ENCODE measurements around the gene PTPRM.

PTPRM gene

GRCh38 chr18:7815787-7816186 is 248.7 kb downstream of the PTPRM start:
- DNase-seq = no peak

- no peak for DNase-seq
Observed at GRCh38 chr18:7817575-7818230, 250.6 kb downstream of the PTPRM start.

DNA sequence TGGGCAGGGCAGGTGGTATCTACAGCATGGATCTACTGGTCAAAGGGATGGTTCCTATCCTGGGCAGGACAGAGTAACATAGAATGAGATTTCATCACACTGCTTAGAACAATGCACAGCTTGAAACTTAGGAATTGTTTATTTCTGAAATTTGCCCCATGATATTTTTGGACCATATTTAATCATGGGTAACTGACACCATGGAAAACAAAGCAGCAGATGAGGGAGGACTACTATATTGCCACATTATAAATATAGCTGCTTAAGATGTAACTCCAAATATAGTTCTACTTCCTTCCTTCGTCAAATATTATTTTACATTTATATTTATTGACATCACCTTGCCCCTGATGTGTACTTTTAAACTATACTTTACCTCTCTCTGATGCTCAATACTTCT is 254.7 kb downstream of the PTPRM start:
- DNase-seq = no peak

DNA sequence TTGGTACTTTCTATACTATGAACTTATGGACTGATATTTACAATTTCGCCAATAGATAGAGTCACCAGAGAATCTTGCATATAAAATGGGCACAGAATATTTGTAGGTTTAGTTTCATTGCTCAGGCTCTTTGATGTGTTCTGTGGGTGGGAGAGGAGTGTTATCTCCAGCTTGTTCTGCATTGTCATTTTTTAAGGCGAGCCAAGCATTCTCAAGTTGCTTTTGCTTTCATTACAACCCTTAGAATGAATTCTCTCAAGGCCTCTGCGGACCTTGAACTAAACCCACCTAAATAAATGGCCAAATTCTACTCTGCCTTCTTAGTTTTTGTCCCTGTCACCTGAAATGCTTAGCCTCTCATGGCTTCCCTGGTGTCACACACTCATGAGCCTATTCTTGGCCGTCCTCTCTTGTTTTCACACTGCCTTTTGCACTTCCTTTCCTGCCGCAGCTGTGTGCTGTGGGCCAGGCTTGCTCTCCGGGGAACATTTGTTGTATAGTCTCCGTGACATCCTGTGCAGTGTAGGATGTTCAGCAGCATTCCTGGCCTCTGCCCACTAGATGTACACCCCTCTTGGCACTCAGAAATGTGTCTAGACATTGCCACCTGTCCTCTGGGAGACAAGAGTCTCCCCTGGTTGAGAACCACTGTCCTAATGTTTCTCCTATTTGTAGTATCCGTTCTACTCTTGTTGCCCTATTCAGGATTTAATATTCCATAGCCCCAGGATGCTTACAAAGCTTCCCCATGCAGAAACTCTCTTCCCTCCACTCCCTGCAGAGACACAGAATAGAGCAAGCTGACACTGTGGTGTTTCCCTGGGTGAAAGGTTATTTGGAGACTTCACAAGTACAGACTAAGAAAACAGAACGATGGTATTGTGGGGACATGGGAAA is 255.6 kb downstream of the PTPRM start:
- no peak for DNase-seq

- no peak for DNase-seq
Observed at GRCh38 chr18:7824970-7825369, 257.9 kb downstream of the PTPRM start.

GRCh38 chr18:7830468-7830867 is 263.4 kb downstream of the PTPRM start:
- no peak for DNase-seq

GRCh38 chr18:7839548-7839947 is 272.4 kb downstream of the PTPRM start:
- no peak for DNase-seq

DNA sequence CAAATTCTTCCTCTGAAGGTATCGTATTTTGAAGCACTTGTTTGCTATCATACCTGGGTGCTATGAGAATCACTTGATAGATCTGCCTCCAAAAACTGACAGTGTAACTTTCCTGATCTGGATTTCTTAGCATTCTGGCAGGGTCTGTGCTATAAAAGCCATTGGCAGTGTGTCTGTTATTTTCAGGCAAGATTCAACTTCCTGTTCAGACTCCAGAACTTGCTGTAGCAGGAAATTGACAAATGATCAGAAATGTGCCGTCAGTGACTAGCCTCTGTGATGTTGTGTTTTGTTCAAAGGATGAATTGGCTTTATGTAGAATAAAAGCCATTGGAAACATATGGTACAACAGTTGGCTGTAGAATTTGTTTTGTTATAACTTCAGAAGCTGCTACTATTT is 273.3 kb downstream of the PTPRM start:
- DNase-seq = no peak

DNA sequence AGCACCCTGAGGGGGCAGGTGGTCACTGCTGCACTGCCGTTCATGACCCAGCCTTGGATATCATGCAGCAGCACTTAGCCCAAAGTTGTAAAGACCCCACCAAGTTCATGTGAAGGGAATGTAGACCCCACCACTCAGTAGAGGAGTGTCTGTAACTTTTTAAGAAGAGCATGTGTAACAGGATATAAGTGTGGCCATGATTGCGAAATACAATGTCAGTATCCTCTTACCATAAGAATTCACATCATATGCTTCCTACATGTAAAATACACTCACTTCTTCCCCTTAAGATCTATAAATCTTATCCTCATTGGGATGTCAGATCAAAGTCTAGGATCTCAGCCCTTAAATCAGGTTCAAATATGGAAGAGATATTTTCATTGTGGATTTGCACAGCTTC is 276.9 kb downstream of the PTPRM start:
- no peak for DNase-seq

DNA sequence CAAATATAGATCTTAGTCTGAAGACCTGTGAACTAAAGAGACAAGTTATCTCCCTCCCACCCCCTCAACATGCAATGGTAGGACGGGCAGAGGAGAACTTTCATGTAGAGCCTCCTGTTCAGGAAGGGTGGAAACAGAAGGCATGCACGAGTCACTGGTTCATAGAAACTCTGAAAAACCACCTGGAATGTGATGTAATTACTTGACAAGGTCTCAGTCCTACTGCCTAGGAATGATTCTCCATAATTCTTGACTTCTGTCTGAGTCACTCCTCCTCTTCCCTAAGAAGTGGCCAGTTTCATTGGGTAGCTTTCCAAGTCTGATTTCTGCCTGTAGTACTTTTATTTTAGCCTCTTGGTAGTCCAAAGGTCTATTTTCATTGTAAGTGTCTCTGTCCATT is 277.3 kb downstream of the PTPRM start:
- DNase-seq = no peak

GRCh38 chr18:7846335-7846734 is 279.2 kb downstream of the PTPRM start:
- no peak for DNase-seq

- DNase-seq = no peak
Observed at GRCh38 chr18:7847357-7848053, 280.4 kb downstream of the PTPRM start.

DNA sequence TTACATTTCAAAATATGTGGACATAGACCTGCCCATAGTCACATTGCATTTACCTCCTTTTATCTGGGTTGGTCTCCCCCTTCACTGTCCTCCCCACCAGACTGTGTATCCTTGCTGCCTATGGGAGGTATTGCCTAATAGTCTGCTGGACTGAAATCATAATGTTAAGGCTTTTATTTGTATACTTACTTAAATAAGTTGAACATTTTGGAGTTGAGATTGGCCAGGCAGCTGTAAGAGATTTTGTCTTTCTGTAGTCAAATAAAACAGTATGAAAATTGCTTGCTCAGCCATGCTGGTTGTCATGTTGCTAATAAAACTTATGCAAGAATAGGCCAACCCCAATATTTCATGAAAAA is 280.9 kb downstream of the PTPRM start:
- no peak for DNase-seq

GRCh38 chr18:7850446-7850845 is 283.3 kb downstream of the PTPRM start:
- DNase-seq = no peak

DNA sequence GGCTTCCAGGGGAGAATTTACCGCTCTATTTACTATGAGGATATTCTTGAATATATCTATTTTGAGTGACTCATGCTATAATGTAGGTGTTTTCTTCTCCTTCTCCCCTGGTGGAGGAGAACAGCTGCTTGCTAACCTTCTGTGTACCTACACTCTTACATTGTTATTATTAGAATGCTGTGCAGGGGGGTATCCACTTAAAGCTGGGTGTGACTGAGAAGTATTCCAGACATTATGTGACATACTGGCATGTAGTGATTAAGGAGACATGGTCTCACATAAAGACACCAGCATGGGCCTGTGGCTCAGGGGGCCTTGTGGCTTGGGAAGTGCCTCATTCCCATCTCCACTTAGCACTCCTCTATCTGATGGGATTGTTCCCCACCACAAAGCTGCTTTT is 287.9 kb downstream of the PTPRM start:
- DNase-seq = no peak

GRCh38 chr18:7855671-7856070 is 288.6 kb downstream of the PTPRM start:
- DNase-seq = no peak

GRCh38 chr18:7856116-7856515 is 289.0 kb downstream of the PTPRM start:
- no peak for DNase-seq

- no peak for DNase-seq
Observed at GRCh38 chr18:7856733-7857132, 289.6 kb downstream of the PTPRM start.

DNA sequence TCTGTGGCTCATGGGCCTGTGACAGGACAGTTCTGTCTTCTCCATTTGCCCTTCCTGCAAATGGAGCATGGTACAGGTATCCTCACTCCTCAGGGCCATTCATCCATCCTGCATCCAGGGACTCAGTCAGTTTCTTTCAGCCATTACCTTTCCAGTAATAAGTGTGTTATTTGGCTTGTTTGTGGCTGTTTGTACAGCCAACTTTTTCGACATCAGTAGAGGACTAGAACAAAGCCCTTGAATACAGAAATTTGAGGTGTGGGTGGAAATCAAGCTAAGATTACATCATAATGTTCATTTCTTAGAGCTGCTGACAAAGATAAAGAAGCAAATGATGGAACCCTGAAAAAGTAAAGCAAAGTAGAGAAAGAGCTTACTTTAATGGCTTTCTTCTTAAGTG is 290.4 kb downstream of the PTPRM start:
- no peak for DNase-seq

GRCh38 chr18:7859122-7859521 is 292.0 kb downstream of the PTPRM start:
- no peak for DNase-seq

GRCh38 chr18:7870266-7870665 is 303.1 kb downstream of the PTPRM start:
- DNase-seq = no peak

DNA sequence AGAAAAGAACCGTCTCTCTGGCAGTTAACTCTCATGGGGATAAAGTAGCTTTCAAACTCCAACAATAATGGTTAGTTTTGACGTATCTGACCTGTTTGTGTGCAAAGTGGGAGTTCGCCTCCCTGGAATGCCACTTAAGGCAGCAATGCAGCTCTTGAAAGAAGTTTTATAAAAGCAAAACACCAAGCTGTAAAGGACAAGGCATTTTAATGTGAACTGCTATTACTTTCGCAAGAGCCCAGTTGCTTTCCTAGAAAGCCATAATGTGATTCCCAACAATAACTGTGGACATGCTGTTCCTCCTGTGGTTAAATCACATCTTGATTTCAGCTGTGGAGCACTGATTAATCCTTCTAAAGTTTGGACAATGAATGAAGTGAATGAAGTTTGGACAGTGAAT is 303.7 kb downstream of the PTPRM start:
- no peak for DNase-seq

DNA sequence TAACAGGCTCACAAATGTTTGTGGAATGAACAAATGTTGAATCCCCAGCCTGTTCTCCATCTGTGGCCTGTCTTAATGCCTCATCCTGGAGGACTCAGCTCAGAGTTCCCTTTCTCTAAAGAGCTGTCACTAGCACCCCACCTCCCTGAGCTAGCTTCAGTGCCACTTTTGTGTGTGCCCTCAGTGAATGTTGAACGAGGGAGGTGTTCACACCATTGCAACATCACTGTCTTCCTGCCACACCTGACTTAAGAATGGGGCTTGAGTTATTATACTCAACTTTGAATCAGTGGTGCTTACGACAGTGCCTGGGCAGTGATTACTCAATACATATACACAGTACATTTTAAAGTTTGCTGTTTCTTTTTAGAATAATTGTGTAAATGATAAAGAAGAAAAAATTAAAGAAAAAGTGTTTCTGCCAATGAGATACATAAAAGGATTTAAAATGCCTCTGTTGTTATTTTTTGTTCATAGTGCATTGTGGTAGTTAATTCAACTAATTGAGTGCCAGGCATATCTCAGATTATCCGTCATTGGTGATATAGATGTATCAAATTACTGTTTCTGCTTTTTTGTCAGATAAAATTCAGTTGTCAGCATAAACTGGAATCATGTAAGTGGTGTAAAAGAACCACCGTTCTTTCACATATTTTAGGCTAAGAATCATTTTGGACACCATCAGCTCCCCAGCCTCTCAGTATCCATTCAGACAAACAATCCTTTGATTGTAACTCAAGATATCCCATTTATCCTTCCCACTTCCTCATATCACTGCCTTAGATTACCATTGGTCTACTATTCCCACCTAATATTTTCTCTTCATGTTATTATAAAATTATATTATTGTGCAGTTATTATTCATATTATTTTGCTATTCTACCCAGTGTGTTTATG is 304.7 kb downstream of the PTPRM start:
- DNase-seq = no peak

Data from activated CD4-positive, CD25-positive, alpha-beta regulatory T cell treated with anti-CD3 and anti-CD28 coated beads, Interleukin-2, amount 50 U/mL, for 72 hours (primary cell).